Measurements from ENCODE around the gene RASA3. TPM values are rescaled to one million over a fixed set of nuclear protein-coding genes. Genes with fewer than 3 reads are reported as not detected.
"Not testable (repeated sequence)": the region's sequence is repeated elsewhere in the genome, so short reads cannot be mapped to it uniquely, and the experiment has no call there.

RASA3 gene
- total RNA-seq, 1 experiment from 2014 or later, result 21.4 TPM

- DNase-seq (ENCODE audit: low spot score), result no peak
These were observed 23.8 kb upstream of the RASA3 start for GRCh38 chr13:114155926-114156883.

- no peak for DNase-seq (ENCODE audit: low spot score)
These were observed 22.9 kb upstream of the RASA3 start for GRCh38 chr13:114155320-114155719.

GRCh38 chr13:114154476-114154875, 22.1 kb upstream of the RASA3 start:
- DNase-seq (ENCODE audit: low spot score), result no peak

GRCh38 chr13:114153485-114154080, 21.2 kb upstream of the RASA3 start:
- DNase-seq (ENCODE audit: low spot score), result no peak

- no peak for DNase-seq (ENCODE audit: low spot score)
These were observed 20.5 kb upstream of the RASA3 start for GRCh38 chr13:114152831-114153371.

GRCh38 chr13:114152285-114152645, 19.8 kb upstream of the RASA3 start:
- no peak for DNase-seq (ENCODE audit: low spot score)

GRCh38 chr13:114151565-114152284, 19.3 kb upstream of the RASA3 start:
- peak; percentile 37 for DNase-seq (ENCODE audit: low spot score)

- DNase-seq (ENCODE audit: low spot score), result no peak
These were observed 18.6 kb upstream of the RASA3 start for GRCh38 chr13:114151031-114151430.

- DNase-seq (ENCODE audit: low spot score), result no peak
These were observed 17.6 kb upstream of the RASA3 start for GRCh38 chr13:114149774-114150740.

- DNase-seq (ENCODE audit: low spot score), result not testable (repeated sequence)
These were observed 16.5 kb upstream of the RASA3 start for GRCh38 chr13:114148886-114149285.

- no peak for DNase-seq (ENCODE audit: low spot score)
These were observed 16.1 kb upstream of the RASA3 start for GRCh38 chr13:114148521-114148855.

GRCh38 chr13:114147803-114148520, 15.5 kb upstream of the RASA3 start:
- DNase-seq (ENCODE audit: low spot score), result no peak

GRCh38 chr13:114146629-114147028, 14.2 kb upstream of the RASA3 start:
- DNase-seq (ENCODE audit: low spot score), result no peak

GRCh38 chr13:114146173-114146572, 13.8 kb upstream of the RASA3 start:
- DNase-seq (ENCODE audit: low spot score), result no peak

- no peak for DNase-seq (ENCODE audit: low spot score)
These were observed 13.3 kb upstream of the RASA3 start for GRCh38 chr13:114145722-114146121.

GRCh38 chr13:114145256-114145655, 12.8 kb upstream of the RASA3 start:
- no peak for DNase-seq (ENCODE audit: low spot score)

GRCh38 chr13:114144606-114145244, 12.3 kb upstream of the RASA3 start:
- no peak for DNase-seq (ENCODE audit: low spot score)

- DNase-seq (ENCODE audit: low spot score), result no peak
These were observed 11.6 kb upstream of the RASA3 start for GRCh38 chr13:114143806-114144605.
